ENCODE data around the gene RNASEH1. TPM values are rescaled to one million over a fixed set of nuclear protein-coding genes. Genes with fewer than 3 reads are reported as not detected.

The RNASEH1 gene
- total and polyA plus RNA-seq, 4 donors = 10.2 to 18.7 (median 12.9) TPM

DNA sequence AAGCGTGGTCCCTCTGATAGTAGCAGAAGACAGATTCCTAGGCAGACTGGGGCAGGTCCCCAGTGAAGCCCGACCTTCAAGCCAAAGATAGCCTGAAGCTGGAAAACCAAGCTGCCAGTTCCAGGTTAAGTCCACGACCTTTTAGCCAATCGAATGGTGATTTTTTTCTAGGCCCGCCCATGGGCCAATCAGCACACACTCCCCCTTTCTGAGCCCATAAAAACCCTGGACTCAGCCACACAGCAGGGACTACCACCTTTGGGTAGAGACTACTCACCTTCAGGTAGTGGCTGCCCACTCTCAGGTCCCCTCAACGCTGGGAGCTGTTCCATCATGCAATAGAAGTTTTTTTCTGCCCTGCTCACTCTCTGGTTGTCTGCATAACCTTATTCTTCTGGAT, 24.3 kb downstream of the RNASEH1 start:
- no peak overlapping the region for H3K4me3 ChIP-seq (ENCODE audit: low read depth in 1 of 3, low read length in 3 of 3)
- no peaks in the 10 kb centered on the region for H3K27me3 ChIP-seq (ENCODE audit: control insufficient read depth in 4 of 4, insufficient read depth in 4 of 4, low read length in 3 of 4)
- no peak overlapping the region for H3K9ac ChIP-seq (ENCODE audit: low read depth in 1 of 2, low read length in 2 of 2)
- H3K9me3 ChIP-seq (ENCODE audit: control insufficient read depth in 4 of 4, low read length in 3 of 4) = no peaks in the 10 kb centered on the region
- whole genome bisulfite sequencing = 84% methylated on average over 6 of the region's 6 CpGs
- H3K27ac ChIP-seq (ENCODE audit: low read depth in 1 of 2, low read length in 2 of 2) = no peak overlapping the region
- DNase-seq (ENCODE audit: low spot score) = no peak
- no peaks in the 10 kb centered on the region for H3K36me3 ChIP-seq (ENCODE audit: control insufficient read depth in 4 of 4, insufficient read depth in 3 of 4, low read depth in 1 of 4, low read length in 3 of 4)
- TF ChIP-seq RXRA (IDR thresholded peaks at IDR 0.05) (no peak), YY1 (IDR thresholded peaks at IDR 0.05) (no peak), RAD21 (IDR thresholded peaks at IDR 0.05) (no peak), HNF4A (conservative IDR thresholded peaks at IDR 0.05) (no peak), NR2F2 (IDR thresholded peaks at IDR 0.05) (no peak), EGR1 (IDR thresholded peaks at IDR 0.05; ENCODE audit: low read depth in 2 of 2) (no peak), FOXA1 (IDR thresholded peaks at IDR 0.05) (no peak), GABPA (IDR thresholded peaks at IDR 0.05 in 1 of 2, conservative IDR thresholded peaks at IDR 0.05 in 1 of 2) (no peak), JUND (IDR thresholded peaks at IDR 0.05) (no peak), HNF4G (IDR thresholded peaks at IDR 0.05) (no peak), SP1 (IDR thresholded peaks at IDR 0.05) (no peak), FOXA2 (IDR thresholded peaks at IDR 0.05) (no peak), TAF1 (conservative IDR thresholded peaks at IDR 0.05) (no peak)
- TF ChIP-seq, protein P1, sequence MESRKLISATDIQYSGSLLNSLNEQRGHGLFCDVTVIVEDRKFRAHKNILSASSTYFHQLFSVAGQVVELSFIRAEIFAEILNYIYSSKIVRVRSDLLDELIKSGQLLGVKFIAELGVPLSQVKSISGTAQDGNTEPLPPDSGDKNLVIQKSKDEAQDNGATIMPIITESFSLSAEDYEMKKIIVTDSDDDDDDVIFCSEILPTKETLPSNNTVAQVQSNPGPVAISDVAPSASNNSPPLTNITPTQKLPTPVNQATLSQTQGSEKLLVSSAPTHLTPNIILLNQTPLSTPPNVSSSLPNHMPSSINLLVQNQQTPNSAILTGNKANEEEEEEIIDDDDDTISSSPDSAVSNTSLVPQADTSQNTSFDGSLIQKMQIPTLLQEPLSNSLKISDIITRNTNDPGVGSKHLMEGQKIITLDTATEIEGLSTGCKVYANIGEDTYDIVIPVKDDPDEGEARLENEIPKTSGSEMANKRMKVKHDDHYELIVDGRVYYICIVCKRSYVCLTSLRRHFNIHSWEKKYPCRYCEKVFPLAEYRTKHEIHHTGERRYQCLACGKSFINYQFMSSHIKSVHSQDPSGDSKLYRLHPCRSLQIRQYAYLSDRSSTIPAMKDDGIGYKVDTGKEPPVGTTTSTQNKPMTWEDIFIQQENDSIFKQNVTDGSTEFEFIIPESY (IDR thresholded peaks at IDR 0.05) = no peak
- TF ChIP-seq, protein P2, sequence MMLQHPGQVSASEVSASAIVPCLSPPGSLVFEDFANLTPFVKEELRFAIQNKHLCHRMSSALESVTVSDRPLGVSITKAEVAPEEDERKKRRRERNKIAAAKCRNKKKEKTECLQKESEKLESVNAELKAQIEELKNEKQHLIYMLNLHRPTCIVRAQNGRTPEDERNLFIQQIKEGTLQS (IDR thresholded peaks at IDR 0.05) = no peak
- TF ChIP-seq, protein P3, sequence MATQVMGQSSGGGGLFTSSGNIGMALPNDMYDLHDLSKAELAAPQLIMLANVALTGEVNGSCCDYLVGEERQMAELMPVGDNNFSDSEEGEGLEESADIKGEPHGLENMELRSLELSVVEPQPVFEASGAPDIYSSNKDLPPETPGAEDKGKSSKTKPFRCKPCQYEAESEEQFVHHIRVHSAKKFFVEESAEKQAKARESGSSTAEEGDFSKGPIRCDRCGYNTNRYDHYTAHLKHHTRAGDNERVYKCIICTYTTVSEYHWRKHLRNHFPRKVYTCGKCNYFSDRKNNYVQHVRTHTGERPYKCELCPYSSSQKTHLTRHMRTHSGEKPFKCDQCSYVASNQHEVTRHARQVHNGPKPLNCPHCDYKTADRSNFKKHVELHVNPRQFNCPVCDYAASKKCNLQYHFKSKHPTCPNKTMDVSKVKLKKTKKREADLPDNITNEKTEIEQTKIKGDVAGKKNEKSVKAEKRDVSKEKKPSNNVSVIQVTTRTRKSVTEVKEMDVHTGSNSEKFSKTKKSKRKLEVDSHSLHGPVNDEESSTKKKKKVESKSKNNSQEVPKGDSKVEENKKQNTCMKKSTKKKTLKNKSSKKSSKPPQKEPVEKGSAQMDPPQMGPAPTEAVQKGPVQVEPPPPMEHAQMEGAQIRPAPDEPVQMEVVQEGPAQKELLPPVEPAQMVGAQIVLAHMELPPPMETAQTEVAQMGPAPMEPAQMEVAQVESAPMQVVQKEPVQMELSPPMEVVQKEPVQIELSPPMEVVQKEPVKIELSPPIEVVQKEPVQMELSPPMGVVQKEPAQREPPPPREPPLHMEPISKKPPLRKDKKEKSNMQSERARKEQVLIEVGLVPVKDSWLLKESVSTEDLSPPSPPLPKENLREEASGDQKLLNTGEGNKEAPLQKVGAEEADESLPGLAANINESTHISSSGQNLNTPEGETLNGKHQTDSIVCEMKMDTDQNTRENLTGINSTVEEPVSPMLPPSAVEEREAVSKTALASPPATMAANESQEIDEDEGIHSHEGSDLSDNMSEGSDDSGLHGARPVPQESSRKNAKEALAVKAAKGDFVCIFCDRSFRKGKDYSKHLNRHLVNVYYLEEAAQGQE (IDR thresholded peaks at IDR 0.05) = no peak
- TF ChIP-seq, protein P4, sequence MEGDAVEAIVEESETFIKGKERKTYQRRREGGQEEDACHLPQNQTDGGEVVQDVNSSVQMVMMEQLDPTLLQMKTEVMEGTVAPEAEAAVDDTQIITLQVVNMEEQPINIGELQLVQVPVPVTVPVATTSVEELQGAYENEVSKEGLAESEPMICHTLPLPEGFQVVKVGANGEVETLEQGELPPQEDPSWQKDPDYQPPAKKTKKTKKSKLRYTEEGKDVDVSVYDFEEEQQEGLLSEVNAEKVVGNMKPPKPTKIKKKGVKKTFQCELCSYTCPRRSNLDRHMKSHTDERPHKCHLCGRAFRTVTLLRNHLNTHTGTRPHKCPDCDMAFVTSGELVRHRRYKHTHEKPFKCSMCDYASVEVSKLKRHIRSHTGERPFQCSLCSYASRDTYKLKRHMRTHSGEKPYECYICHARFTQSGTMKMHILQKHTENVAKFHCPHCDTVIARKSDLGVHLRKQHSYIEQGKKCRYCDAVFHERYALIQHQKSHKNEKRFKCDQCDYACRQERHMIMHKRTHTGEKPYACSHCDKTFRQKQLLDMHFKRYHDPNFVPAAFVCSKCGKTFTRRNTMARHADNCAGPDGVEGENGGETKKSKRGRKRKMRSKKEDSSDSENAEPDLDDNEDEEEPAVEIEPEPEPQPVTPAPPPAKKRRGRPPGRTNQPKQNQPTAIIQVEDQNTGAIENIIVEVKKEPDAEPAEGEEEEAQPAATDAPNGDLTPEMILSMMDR (IDR thresholded peaks at IDR 0.05; ENCODE audit: low read depth, low read length, missing input control) = no peak
- TF ChIP-seq, protein P5, sequence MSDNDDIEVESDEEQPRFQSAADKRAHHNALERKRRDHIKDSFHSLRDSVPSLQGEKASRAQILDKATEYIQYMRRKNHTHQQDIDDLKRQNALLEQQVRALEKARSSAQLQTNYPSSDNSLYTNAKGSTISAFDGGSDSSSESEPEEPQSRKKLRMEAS (IDR thresholded peaks at IDR 0.05) = no peak
- H3K4me1 ChIP-seq (ENCODE audit: control insufficient read depth in 4 of 4, insufficient read depth in 4 of 4, low read length in 3 of 4) = peaks cover 14 to 29% (median 21%) of the 10 kb centered on the region in 4 donors
